Measurements from ENCODE around the gene CPSF3. TPM values are rescaled to one million over a fixed set of nuclear protein-coding genes. Genes with fewer than 3 reads are reported as not detected.

Gene CPSF3
- total and polyA plus RNA-seq, 2 of the 4 experiments (the other 2 are of a cell fraction) = 29.2 to 64.5 TPM

- Histone ChIP-seq H3K4me1 (ENCODE audit: control insufficient read depth, insufficient read depth, low read length) (peaks cover 26% of the 10 kb centered on the region), H3K36me3 (ENCODE audit: control insufficient read depth, insufficient read depth, low read length) (peaks cover 19% of the 10 kb centered on the region), H2BK15ac (ENCODE audit: low read depth, low read length) (no peak overlapping the region), H3K9ac (ENCODE audit: low read depth, low read length) (no peak overlapping the region), H3K27me3 (ENCODE audit: control insufficient read depth, insufficient read depth, low read length) (no peaks in the 10 kb centered on the region), H3K18ac (ENCODE audit: low read depth, low read length) (no peak overlapping the region), H4K20me1 (ENCODE audit: insufficient read depth, low read length) (peaks cover 16% of the 10 kb centered on the region), H4K91ac (ENCODE audit: insufficient read depth, low read depth, low read length) (no peak overlapping the region), H2BK120ac (ENCODE audit: low read depth, low read length) (no peak overlapping the region), H3K9me3 (ENCODE audit: control insufficient read depth, insufficient read depth, low read length) (no peaks in the 10 kb centered on the region), H3K9me1 (ENCODE audit: insufficient read depth, low read length) (peaks cover 22% of the 10 kb centered on the region), H3K79me1 (ENCODE audit: low read depth in 1 of 2, low read length in 2 of 2) (peaks cover 9 to 49% of the 10 kb centered on the region in 2 experiments), H4K8ac (ENCODE audit: low read depth in 2 of 2, low read length in 2 of 2) (no peak overlapping the region), H2AK9ac (replicated peaks; ENCODE audit: low read depth, low read length, poor library complexity) (no peak overlapping the region), H3K27ac (ENCODE audit: insufficient read depth, low read length) (no peak overlapping the region; the same call in 1 of the 2 replicates), H2AK5ac (ENCODE audit: low read depth, low read length) (no peak overlapping the region), H3K4me3 (ENCODE audit: insufficient read depth, low read depth, low read length) (no peak overlapping the region), H3K4me2 (ENCODE audit: low read depth, low read length) (no peak overlapping the region), H3K4ac (ENCODE audit: low read depth, low read length) (no peak overlapping the region), H3K23ac (ENCODE audit: low read depth, low read length) (no peak overlapping the region), H3K56ac (ENCODE audit: extremely low read depth, insufficient read depth, low read length) (no peak overlapping the region), H2BK5ac (ENCODE audit: low read depth, low read length, poor library complexity, severe bottlenecking) (no peak overlapping the region), H2AFZ (replicated peaks; ENCODE audit: low read length, poor library complexity) (no peak overlapping the region), H4K5ac (ENCODE audit: low read depth, low read length) (no peak overlapping the region; the same call in 1 of the 2 replicates), H3K14ac (replicated peaks; ENCODE audit: low read depth, low read length) (no peak overlapping the region), H2BK20ac (ENCODE audit: low read depth, low read length) (no peak overlapping the region)
- CTCF ChIA-PET = no interaction called here
- POLR2A ChIA-PET (ENCODE audit: unreplicated experiment) = interaction anchor here (0.5 kb wide), 2 partner anchors 9 to 67 kb away, joined by 3 to 11 read pairs; no protein-coding TSS in a partner anchor
- intact Hi-C loops (cut with micrococcal nuclease) (no loop called here), dilution Hi-C loops (cut with HindIII; ENCODE audit: low sequenced_read_pairs, unreplicated experiment) (no loop called here), in situ Hi-C loops (cut with MboI; ENCODE audit: low sequenced_read_pairs) (no loop called here)
- DNase-seq (no peak), ATAC-seq (ENCODE audit: low read depth) (no peak)
- TF ChIP-seq USF2 (IDR thresholded peaks at IDR 0.05; ENCODE audit: low read depth, low read length) (no peak), FOS (IDR thresholded peaks at IDR 0.05; ENCODE audit: low read depth, low read length) (no peak), RFX5 (IDR thresholded peaks at IDR 0.05; ENCODE audit: low read depth, low read length) (no peak), SMC3 (IDR thresholded peaks at IDR 0.05; ENCODE audit: low read depth, low read length) (no peak), CTCF (conservative IDR thresholded peaks at IDR 0.05; ENCODE audit: low read depth, low read length) (no peak)
- WGBS, 2 experiments (ENCODE audit: extremely low coverage in 2 of 2, insufficient read length in 1 of 2) = 89% methylated on average over 3 of the region's 9 CpGs; no CpG with 5 or more reads in 1 of the 2 experiments
- BruUV-seq (replicated peaks) = no TSS peak
Observed at GRCh38 chr2:9408641-9409151, 14.8 kb upstream of the CPSF3 start.

Measured in IMR-90 (cell line).